Measurements from ENCODE around the gene XPA. TPM values are rescaled to one million over a fixed set of nuclear protein-coding genes. Genes with fewer than 3 reads are reported as not detected.

The XPA gene
- total RNA-seq, 2 donors from 2014 or later: 11.2 to 12.5 TPM

- Mint-ChIP-seq H3K4me1 (ENCODE audit: low read depth in 2 of 2) (peaks cover 0 to 6% of the 10 kb centered on the region in 2 donors), H3K36me3 (peaks cover 40% of the 10 kb centered on the region), H3K27me3 (no peaks in the 10 kb centered on the region), H3K9me3 (no peaks in the 10 kb centered on the region), H3K4me3 (no peak overlapping the region), H3K27ac (peak overlapping the region in 1 of 2 donors; percentile 55)
- ATAC-seq (no peak), DNase-seq (ENCODE audit: low spot score) (no peak)
Measured at GRCh38 chr9:97659771-97660170, 37.4 kb downstream of the XPA start.

GRCh38 chr9:97658707-97659106 lies 38.4 kb downstream of the XPA start:
- Mint-ChIP-seq H3K27me3 (no peaks in the 10 kb centered on the region), H3K4me3 (no peak overlapping the region), H3K36me3 (peaks cover 33% of the 10 kb centered on the region), H3K27ac (no peak overlapping the region), H3K4me1 (ENCODE audit: low read depth in 2 of 2) (no peaks in the 10 kb centered on the region), H3K9me3 (no peaks in the 10 kb centered on the region)
- DNase-seq (ENCODE audit: low spot score): no peak
- ATAC-seq: no peak

GRCh38 chr9:97651646-97652045 lies 45.5 kb downstream of the XPA start:
- ATAC-seq: peak in 1 of 2 donors; percentile 20
- no peaks in the 10 kb centered on the region for H3K9me3 Mint-ChIP-seq
- no peak for DNase-seq (ENCODE audit: low spot score)
- H3K27me3 Mint-ChIP-seq: no peaks in the 10 kb centered on the region
- no peak overlapping the region for H3K4me3 Mint-ChIP-seq
- H3K27ac Mint-ChIP-seq: peak overlapping the region; percentile 27 to 41
- peaks cover 22% of the 10 kb centered on the region for H3K36me3 Mint-ChIP-seq
- peaks cover 0 to 3% of the 10 kb centered on the region in 2 donors for H3K4me1 Mint-ChIP-seq (ENCODE audit: low read depth in 2 of 2)

GRCh38 chr9:97647996-97648395 lies 49.1 kb downstream of the XPA start:
- Mint-ChIP-seq H3K4me1 (ENCODE audit: low read depth in 2 of 2) (peaks cover 0 to 7% of the 10 kb centered on the region in 2 donors), H3K36me3 (peaks cover 27% of the 10 kb centered on the region), H3K27me3 (no peaks in the 10 kb centered on the region), H3K27ac (no peak overlapping the region), H3K9me3 (no peaks in the 10 kb centered on the region), H3K4me3 (no peak overlapping the region)
- ATAC-seq: no peak
- DNase-seq (ENCODE audit: low spot score): no peak

- DNase-seq (ENCODE audit: low spot score) (no peak), ATAC-seq (no peak)
- Mint-ChIP-seq H3K27me3 (no peaks in the 10 kb centered on the region), H3K4me1 (ENCODE audit: low read depth in 2 of 2) (peaks cover under 1 to 4% of the 10 kb centered on the region in 2 donors), H3K4me3 (no peak overlapping the region), H3K27ac (no peak overlapping the region), H3K9me3 (no peaks in the 10 kb centered on the region), H3K36me3 (peaks cover 21% of the 10 kb centered on the region)
Measured at GRCh38 chr9:97645720-97646119, 51.4 kb downstream of the XPA start.

GRCh38 chr9:97640325-97640724 lies 56.8 kb downstream of the XPA start:
- peaks cover 30 to 39% of the 10 kb centered on the region in 2 donors for H3K4me1 Mint-ChIP-seq (ENCODE audit: low read depth in 2 of 2)
- no peak overlapping the region for H3K4me3 Mint-ChIP-seq
- H3K27me3 Mint-ChIP-seq: no peaks in the 10 kb centered on the region
- no peak overlapping the region for H3K27ac Mint-ChIP-seq
- H3K9me3 Mint-ChIP-seq: no peaks in the 10 kb centered on the region
- ATAC-seq: no peak
- DNase-seq (ENCODE audit: low spot score): no peak
- peaks cover 12% of the 10 kb centered on the region for H3K36me3 Mint-ChIP-seq

GRCh38 chr9:97638666-97639065 lies 58.5 kb downstream of the XPA start:
- H3K27me3 Mint-ChIP-seq: no peaks in the 10 kb centered on the region
- ATAC-seq: no peak
- H3K27ac Mint-ChIP-seq: no peak overlapping the region
- peaks cover 38 to 53% of the 10 kb centered on the region in 2 donors for H3K4me1 Mint-ChIP-seq (ENCODE audit: low read depth in 2 of 2)
- H3K4me3 Mint-ChIP-seq: peak overlapping the region; percentile 3
- DNase-seq (ENCODE audit: low spot score): no peak
- peaks cover 5% of the 10 kb centered on the region for H3K36me3 Mint-ChIP-seq
- H3K9me3 Mint-ChIP-seq: no peaks in the 10 kb centered on the region

GRCh38 chr9:97636903-97637302 lies 60.2 kb downstream of the XPA start:
- Mint-ChIP-seq H3K27me3 (no peaks in the 10 kb centered on the region), H3K9me3 (no peaks in the 10 kb centered on the region), H3K4me3 (peak overlapping the region; percentile 46), H3K36me3 (no peaks in the 10 kb centered on the region), H3K27ac (no peak overlapping the region), H3K4me1 (ENCODE audit: low read depth in 2 of 2) (peaks cover 42 to 57% of the 10 kb centered on the region in 2 donors)
- DNase-seq (ENCODE audit: low spot score) (no peak), ATAC-seq (no peak)

GRCh38 chr9:97635026-97635425 lies 62.1 kb downstream of the XPA start:
- Mint-ChIP-seq H3K27ac (peak overlapping the region; percentile 96 to 97), H3K9me3 (no peaks in the 10 kb centered on the region), H3K36me3 (no peaks in the 10 kb centered on the region), H3K27me3 (no peaks in the 10 kb centered on the region), H3K4me1 (ENCODE audit: low read depth in 2 of 2) (peaks cover 48 to 63% of the 10 kb centered on the region in 2 donors), H3K4me3 (peak overlapping the region; percentile 95)
- DNase-seq (ENCODE audit: low spot score): no peak
- no peak for ATAC-seq

- Mint-ChIP-seq H3K4me3 (peak overlapping the region; percentile 95), H3K27me3 (no peaks in the 10 kb centered on the region), H3K9me3 (no peaks in the 10 kb centered on the region), H3K4me1 (ENCODE audit: low read depth in 2 of 2) (peaks cover 49 to 64% of the 10 kb centered on the region in 2 donors), H3K36me3 (no peaks in the 10 kb centered on the region), H3K27ac (peak overlapping the region; percentile 96 to 97)
- DNase-seq (ENCODE audit: low spot score) (no peak), ATAC-seq (no peak)
Measured at GRCh38 chr9:97633859-97634490, 63.2 kb downstream of the XPA start.

GRCh38 chr9:97632985-97633858 lies 63.9 kb downstream of the XPA start, which contains the start of the genes NCBP1 and TSTD2:
Gene NCBP1 (plus strand): TSS chr9:97633821. CDS start chr9:97633882, 61 bp downstream.
Gene TSTD2 (minus strand): TSS chr9:97633368. CDS start chr9:97627562, 5,806 bp downstream.
- peak; percentile 99 for DNase-seq (ENCODE audit: low spot score)
- H3K4me1 Mint-ChIP-seq (ENCODE audit: low read depth in 2 of 2): peaks cover 45 to 57% of the 10 kb centered on the region in 2 donors
- H3K27ac Mint-ChIP-seq: peak within 1 kb of the TSS; percentile 96 to 97
- ATAC-seq: peak; percentile 97
- no peaks in the 10 kb centered on the region for H3K27me3 Mint-ChIP-seq
- H3K36me3 Mint-ChIP-seq: no peaks in the 10 kb centered on the region
- peak within 1 kb of the TSS; percentile 95 for H3K4me3 Mint-ChIP-seq
- no peaks in the 10 kb centered on the region for H3K9me3 Mint-ChIP-seq

- peak overlapping the region; percentile 96 to 97 for H3K27ac Mint-ChIP-seq
- H3K36me3 Mint-ChIP-seq: no peaks in the 10 kb centered on the region
- H3K4me1 Mint-ChIP-seq (ENCODE audit: low read depth in 2 of 2): peaks cover 41 to 50% of the 10 kb centered on the region in 2 donors
- peak in 1 of 2 donors; percentile 1 for ATAC-seq
- peak overlapping the region; percentile 95 for H3K4me3 Mint-ChIP-seq
- no peak for DNase-seq (ENCODE audit: low spot score)
- H3K27me3 Mint-ChIP-seq: no peaks in the 10 kb centered on the region
- no peaks in the 10 kb centered on the region for H3K9me3 Mint-ChIP-seq
Measured at GRCh38 chr9:97632248-97632984, 64.7 kb downstream of the XPA start.

GRCh38 chr9:97630591-97630990 lies 66.5 kb downstream of the XPA start:
- Mint-ChIP-seq H3K36me3 (peaks cover 5% of the 10 kb centered on the region), H3K9me3 (no peaks in the 10 kb centered on the region), H3K27me3 (no peaks in the 10 kb centered on the region), H3K4me1 (ENCODE audit: low read depth in 2 of 2) (peaks cover 32 to 36% of the 10 kb centered on the region in 2 donors), H3K4me3 (no peak overlapping the region), H3K27ac (no peak overlapping the region)
- DNase-seq (ENCODE audit: low spot score) (no peak), ATAC-seq (no peak)
